DOHH2 (cell line): ENCODE results near the gene CDC42EP1.
"Not testable (repeated sequence)": the region's sequence is repeated elsewhere in the genome, so short reads cannot be mapped to it uniquely, and the experiment has no call there.

ENCODE experiments used
- H3F3A ChIP-seq: fragments of 200-600 bp; sonication (generic), shearing (Covaris generic); 2 replicates; pipeline ENCODE4 v1.6.0; 2016; ENCODE audit warnings: antibody characterized with exemption, mild to moderate bottlenecking; ENCODE audit not compliant: control insufficient read depth, insufficient read depth
- H3K27ac ChIP-seq: fragments of 200-600 bp; sonication (generic); 2 replicates; pipeline ENCODE4 v1.5.1; 2014; ENCODE audit warnings: low read depth, mild to moderate bottlenecking, low read length, moderate library complexity
- H3K27me3 ChIP-seq: fragments of 200-600 bp; sonication (generic); 2 replicates; pipeline ENCODE4 v1.6.1; 2014; ENCODE audit warnings: mild to moderate bottlenecking, low read length, mixed read lengths; ENCODE audit not compliant: control insufficient read depth
- H3K36me3 ChIP-seq: fragments of 200-600 bp; sonication (generic); 2 replicates; pipeline ENCODE4 v1.6.1; 2014; ENCODE audit warnings: mild to moderate bottlenecking, low read length, moderate library complexity, mixed read lengths; ENCODE audit not compliant: control insufficient read depth
- H3K4me1 ChIP-seq: fragments of 200-600 bp; sonication (generic); 2 replicates; pipeline ENCODE4 v1.6.1; 2014; ENCODE audit warnings: mild to moderate bottlenecking, low read length, mixed read lengths; ENCODE audit not compliant: control insufficient read depth
- H3K4me2 ChIP-seq: fragments of 200-600 bp; sonication (generic); 2 replicates; pipeline ENCODE4 v1.6.0; 2014; ENCODE audit warnings: mild to moderate bottlenecking, low read length, moderate library complexity
- H3K4me3 ChIP-seq: fragments of 200-600 bp; sonication (generic); 2 replicates; pipeline ENCODE4 v1.5.1; 2014; ENCODE audit warnings: mild to moderate bottlenecking, low read length, mixed read lengths
- H3K79me2 ChIP-seq: fragments of 200-600 bp; sonication (generic); 2 replicates; pipeline ENCODE4 v1.6.1; 2014; ENCODE audit warnings: mild to moderate bottlenecking, low read length, mixed read lengths; ENCODE audit not compliant: control insufficient read depth
- H3K9me2 ChIP-seq: fragments of 200-600 bp; sonication (generic); replicated peaks from 2 replicates; pipeline ENCODE4 v1.6.1; 2014; ENCODE audit warnings: mild to moderate bottlenecking, low read length, mixed read lengths; ENCODE audit not compliant: control insufficient read depth
- H3K9me3 ChIP-seq: fragments of 200-600 bp; sonication (generic); 2 replicates; pipeline ENCODE4 v1.6.1; 2014; ENCODE audit warnings: antibody characterized with exemption, low read length, mixed read lengths; ENCODE audit not compliant: control insufficient read depth, insufficient read depth
- H4K20me1 ChIP-seq: fragments of 200-600 bp; sonication (generic); 2 replicates; pipeline ENCODE4 v1.6.0; 2014; ENCODE audit warnings: low read depth, mild to moderate bottlenecking, antibody characterized with exemption, low read length, moderate library complexity; ENCODE audit not compliant: control insufficient read depth, insufficient read depth
- EZH2phosphoT487 ChIP-seq: fragments of 200-600 bp; sonication (generic); IDR thresholded peaks from 2 replicates; pipeline ENCODE4 v1.6.1; 2017; ENCODE audit warnings: borderline replicate concordance, mild to moderate bottlenecking, antibody characterized with exemption, low read length, moderate library complexity, mixed read lengths
- TF ChIP-seq, protein P1 (sequence below): fragments of 200-600 bp; sonication (generic); IDR thresholded peaks from one replicate; pipeline ENCODE4 v1.5.1; 2014; ENCODE audit warnings: antibody characterized with exemption, mild to moderate bottlenecking, low read depth, low read length; ENCODE audit not compliant: poor library complexity, severe bottlenecking

Gene CDC42EP1

GRCh38 chr22:37538590-37539357 is 21.5 kb upstream of the CDC42EP1 start:
- no peak overlapping the region for H3K27ac ChIP-seq

DNA sequence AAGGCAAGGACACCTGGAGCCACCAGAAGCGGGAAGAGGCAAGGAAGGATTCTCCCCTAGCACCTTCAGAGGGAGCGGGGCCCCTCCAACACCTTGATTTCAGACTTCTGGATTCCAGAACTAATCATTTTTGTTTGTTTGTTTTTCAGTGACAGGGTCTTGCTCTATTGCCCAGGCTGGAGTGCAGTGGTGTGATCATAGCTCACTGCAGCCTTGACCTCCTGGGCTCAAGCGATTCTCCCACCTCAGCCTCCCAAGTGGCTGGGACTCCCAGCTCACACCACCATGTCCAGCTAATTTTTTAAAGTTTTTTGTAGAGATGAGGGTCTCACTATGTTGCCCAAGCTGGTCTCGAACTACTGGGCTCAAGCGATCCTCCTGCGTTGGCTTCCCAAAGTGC is 20.5 kb upstream of the CDC42EP1 start:
- H3K79me2 ChIP-seq, H3K9me3 ChIP-seq, H3K36me3 ChIP-seq, H3K4me2 ChIP-seq, H3K27ac ChIP-seq, H4K20me1 ChIP-seq, H3K4me3 ChIP-seq, H3F3A ChIP-seq, H3K9me2 ChIP-seq: not testable (repeated sequence)
- Histone ChIP-seq H3K27me3 (peaks cover 20% of the 10 kb centered on the region), H3K4me1 (peaks cover 17% of the 10 kb centered on the region)

More at GRCh38 chr22:37538590-37539357, 21.5 kb upstream of the CDC42EP1 start:
- Histone ChIP-seq H3K27me3 (peaks cover 28% of the 10 kb centered on the region), H3K36me3 (no peaks in the 10 kb centered on the region), H3F3A (no peaks in the 10 kb centered on the region), H3K4me2 (peak overlapping the region; percentile 30; the same call in 1 of the 2 replicates), H3K4me3 (no peak overlapping the region), H4K20me1 (peaks cover 2% of the 10 kb centered on the region; the same call in 1 of the 2 replicates), H3K79me2 (no peaks in the 10 kb centered on the region), H3K9me2 (no peaks in the 10 kb centered on the region), H3K4me1 (peaks cover 17% of the 10 kb centered on the region), H3K9me3 (no peaks in the 10 kb centered on the region)
- TF ChIP-seq, protein P1, sequence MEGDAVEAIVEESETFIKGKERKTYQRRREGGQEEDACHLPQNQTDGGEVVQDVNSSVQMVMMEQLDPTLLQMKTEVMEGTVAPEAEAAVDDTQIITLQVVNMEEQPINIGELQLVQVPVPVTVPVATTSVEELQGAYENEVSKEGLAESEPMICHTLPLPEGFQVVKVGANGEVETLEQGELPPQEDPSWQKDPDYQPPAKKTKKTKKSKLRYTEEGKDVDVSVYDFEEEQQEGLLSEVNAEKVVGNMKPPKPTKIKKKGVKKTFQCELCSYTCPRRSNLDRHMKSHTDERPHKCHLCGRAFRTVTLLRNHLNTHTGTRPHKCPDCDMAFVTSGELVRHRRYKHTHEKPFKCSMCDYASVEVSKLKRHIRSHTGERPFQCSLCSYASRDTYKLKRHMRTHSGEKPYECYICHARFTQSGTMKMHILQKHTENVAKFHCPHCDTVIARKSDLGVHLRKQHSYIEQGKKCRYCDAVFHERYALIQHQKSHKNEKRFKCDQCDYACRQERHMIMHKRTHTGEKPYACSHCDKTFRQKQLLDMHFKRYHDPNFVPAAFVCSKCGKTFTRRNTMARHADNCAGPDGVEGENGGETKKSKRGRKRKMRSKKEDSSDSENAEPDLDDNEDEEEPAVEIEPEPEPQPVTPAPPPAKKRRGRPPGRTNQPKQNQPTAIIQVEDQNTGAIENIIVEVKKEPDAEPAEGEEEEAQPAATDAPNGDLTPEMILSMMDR: peak; percentile 97
- TF ChIP-seq EZH2phosphoT487: no peak

- not testable (repeated sequence) for H3F3A ChIP-seq, H3K4me3 ChIP-seq, H3K27ac ChIP-seq, H3K9me2 ChIP-seq, H3K79me2 ChIP-seq, H3K36me3 ChIP-seq, H4K20me1 ChIP-seq, H3K9me3 ChIP-seq, H3K4me2 ChIP-seq
- Histone ChIP-seq H3K4me1 (peaks cover 17% of the 10 kb centered on the region), H3K27me3 (peaks cover 23% of the 10 kb centered on the region)
Measured at GRCh38 chr22:37542416-37542815, 17.9 kb upstream of the CDC42EP1 start.

GRCh38 chr22:37542959-37543358 is 17.3 kb upstream of the CDC42EP1 start:
- peaks cover 17% of the 10 kb centered on the region for H3K4me1 ChIP-seq
- H3K9me3 ChIP-seq: no peaks in the 10 kb centered on the region
- no peaks in the 10 kb centered on the region for H3K9me2 ChIP-seq
- H3K27me3 ChIP-seq: peaks cover 23% of the 10 kb centered on the region
- no peaks in the 10 kb centered on the region for H3K79me2 ChIP-seq
- peaks cover 2% of the 10 kb centered on the region; the same call in 1 of the 2 replicates for H4K20me1 ChIP-seq
- no peak for TF ChIP-seq EZH2phosphoT487
- TF ChIP-seq, protein P1: no peak
- no peaks in the 10 kb centered on the region for H3F3A ChIP-seq
- no peaks in the 10 kb centered on the region for H3K36me3 ChIP-seq
- no peak overlapping the region for H3K4me2 ChIP-seq
- H3K4me3 ChIP-seq: no peak overlapping the region
- H3K27ac ChIP-seq: no peak overlapping the region
